H1 (cell line): ENCODE data around the gene MMGT1. TPM values are rescaled to one million over a fixed set of nuclear protein-coding genes. Genes with fewer than 3 reads are reported as not detected.
A peak's percentile ranks its signal among the peaks of the same experiment; 100 is the strongest.

ENCODE experiments used
- CTCF ChIA-PET: fragments of 300-600 bp; sonication (Branson Sonifier 250); formaldehyde crosslinking; loops from one replicate; lab custom pipeline; 2021; ENCODE audit not compliant: partially characterized antibody; lab: Charles Lee
- POLR2A ChIA-PET: fragments of 300-600 bp; sonication (Branson Sonifier 250); formaldehyde crosslinking; loops from one replicate; lab custom pipeline; 2021; ENCODE audit warnings: inconsistent platforms; ENCODE audit not compliant: partially characterized antibody; lab: Charles Lee
- DNase-seq, 2 experiments: peaks; one replicate each; pipeline versions ENCODE4 v3.0.0 to v3.0.0-alpha.2; 2010 to 2022; ENCODE audit warnings: low spot score in 2 of 2, low read depth in 1 of 2, mixed read lengths in 1 of 2
- FAIRE-seq: peaks from 2 replicates; lab custom pipeline; 2011; peaks lifted over from hg19 to GRCh38; lab: Jason Lieb, UNC
- H2AFZ ChIP-seq: 2 replicates; pipeline ENCODE4 v1.8.1; 2012; ENCODE audit warnings: low read length, inconsistent platforms
- H2AK5ac ChIP-seq: 2 replicates; pipeline ENCODE4 v1.6.1; 2013; ENCODE audit warnings: low read depth, low read length
- H2BK120ac ChIP-seq: replicated peaks from 2 replicates; pipeline ENCODE3; 2013; ENCODE audit warnings: low read depth, low read length, inconsistent platforms
- H2BK12ac ChIP-seq: 2 replicates; pipeline ENCODE4 v1.6.1; 2013; ENCODE audit warnings: low read depth, low read length
- H2BK15ac ChIP-seq: 2 replicates; pipeline ENCODE4 v1.6.1; 2013; ENCODE audit warnings: low read length
- H2BK20ac ChIP-seq: 2 replicates; pipeline ENCODE4 v1.6.1; 2013; ENCODE audit warnings: low read length
- H2BK5ac ChIP-seq: 2 replicates; pipeline ENCODE4 v1.6.1; 2013; ENCODE audit warnings: low read depth, low read length
- H3K14ac ChIP-seq: 2 replicates; pipeline ENCODE4 v1.6.1; 2013; ENCODE audit warnings: inconsistent platforms; ENCODE audit not compliant: insufficient read length
- H3K18ac ChIP-seq: 2 replicates; pipeline ENCODE4 v1.6.1; 2013; ENCODE audit warnings: low read length; ENCODE audit errors: extremely low read depth
- H3K23ac ChIP-seq: 2 replicates; pipeline ENCODE4 v1.6.1; 2013; ENCODE audit warnings: inconsistent platforms; ENCODE audit not compliant: insufficient read length
- H3K23me2 ChIP-seq: 2 replicates; pipeline ENCODE4 v1.6.1; 2013; ENCODE audit warnings: low read depth, low read length
- H3K27ac ChIP-seq: 2 replicates; pipeline ENCODE4 v1.6.1; 2011; ENCODE audit warnings: low read depth, low read length, inconsistent platforms
- H3K27me3 ChIP-seq, 4 experiments: replicated peaks in 1 of 4; 1 replicate in 1 of 4; 2 replicates in 3 of 4; pipeline versions ENCODE4 v1.6.1 to v1.8.1; 2011 to 2013; ENCODE audit warnings: low read length in 3 of 4, mild to moderate bottlenecking in 3 of 4, inconsistent platforms in 2 of 4, mixed read lengths in 2 of 4, moderate library complexity in 1 of 4; ENCODE audit not compliant: control insufficient read depth in 3 of 4, insufficient read depth in 3 of 4; ENCODE audit errors: extremely low read depth in 1 of 4
- H3K36me3 ChIP-seq, 4 experiments: 2 replicates each; pipeline versions ENCODE4 v1.6.1 to v1.8.1; 2011 to 2013; ENCODE audit warnings: mild to moderate bottlenecking in 4 of 4, low read length in 3 of 4, moderate library complexity in 2 of 4, control low read depth in 1 of 4, inconsistent platforms in 1 of 4; ENCODE audit not compliant: insufficient read depth in 4 of 4, control insufficient read depth in 2 of 4
- H3K4ac ChIP-seq: replicated peaks from 2 replicates; pipeline ENCODE3; 2013; ENCODE audit warnings: low read length, low read depth, mixed read lengths, inconsistent platforms; ENCODE audit not compliant: insufficient read length
- H3K4me1 ChIP-seq, 4 experiments: replicated peaks in 1 of 4; 1 replicate in 1 of 4; 2 replicates in 3 of 4; pipeline versions ENCODE4 v1.6.1 to v1.8.1; 2011 to 2013; ENCODE audit warnings: low read length in 3 of 4, inconsistent platforms in 2 of 4, mixed read lengths in 1 of 4; ENCODE audit not compliant: insufficient read depth in 4 of 4, control insufficient read depth in 3 of 4
- H3K4me2 ChIP-seq, 2 experiments: 2 replicates each; pipeline versions ENCODE4 v1.6.1 to v1.8.1; 2011 to 2013; ENCODE audit warnings: low read depth in 2 of 2, low read length in 2 of 2, control low read depth in 1 of 2, inconsistent platforms in 1 of 2, mild to moderate bottlenecking in 1 of 2; ENCODE audit not compliant: insufficient read depth in 1 of 2
- H3K4me3 ChIP-seq, 4 experiments: fragments of 200-600, 300-600 bp in 1 of 4; sonication (generic), shearing (Covaris generic), sonication (Bioruptor Twin) in 1 of 4; 2 replicates each; pipeline versions ENCODE4 v1.5.1 to v1.8.1; 2011 to 2016; ENCODE audit warnings: low read length in 4 of 4, low read depth in 3 of 4, control low read depth in 2 of 4, inconsistent platforms in 2 of 4, mild to moderate bottlenecking in 2 of 4, mixed read lengths in 1 of 4, moderate library complexity in 1 of 4; ENCODE audit not compliant: insufficient read depth in 2 of 4; ENCODE audit errors: extremely low read depth in 1 of 4
- H3K56ac ChIP-seq: replicated peaks from 2 replicates; pipeline ENCODE3; 2013; ENCODE audit warnings: low read depth, mild to moderate bottlenecking, mixed read lengths, low read length, inconsistent platforms; ENCODE audit not compliant: insufficient read length
- H3K79me1 ChIP-seq: 2 replicates; pipeline ENCODE4 v1.6.1; 2013; ENCODE audit warnings: low read depth, low read length, control low read depth
- H3K79me2 ChIP-seq, 2 experiments: 2 replicates each; pipeline versions ENCODE4 v1.6.1 to v1.8.1; 2012 to 2013; ENCODE audit warnings: low read length in 2 of 2, mild to moderate bottlenecking in 2 of 2, inconsistent platforms in 1 of 2; ENCODE audit not compliant: insufficient read depth in 2 of 2, control insufficient read depth in 1 of 2
- H3K9ac ChIP-seq, 4 experiments: replicated peaks in 1 of 4; 1 replicate in 1 of 4; 2 replicates in 3 of 4; pipeline versions ENCODE4 v1.6.1 to v1.8.1; 2011 to 2013; ENCODE audit warnings: low read depth in 3 of 4, low read length in 3 of 4, control low read depth in 2 of 4, mild to moderate bottlenecking in 2 of 4, moderate library complexity in 2 of 4, inconsistent platforms in 1 of 4; ENCODE audit errors: extremely low read depth in 1 of 4
- H3K9me3 ChIP-seq, 2 experiments: 2 replicates each; pipeline versions ENCODE4 v1.6.1 to v1.8.1; 2012 to 2013; ENCODE audit warnings: mild to moderate bottlenecking in 2 of 2, moderate library complexity in 2 of 2, control low read depth in 1 of 2, inconsistent platforms in 1 of 2, low read depth in 1 of 2, low read length in 1 of 2, mixed read lengths in 1 of 2; ENCODE audit not compliant: insufficient read depth in 2 of 2
- H4K20me1 ChIP-seq, 2 experiments: replicated peaks in 1 of 2; 2 replicates each; pipeline versions ENCODE3 to v1.8.1; 2011 to 2013; ENCODE audit warnings: inconsistent platforms in 2 of 2, low read length in 2 of 2, mild to moderate bottlenecking in 1 of 2; ENCODE audit not compliant: insufficient read depth in 2 of 2, control insufficient read depth in 1 of 2
- H4K5ac ChIP-seq: 2 replicates; pipeline ENCODE4 v1.6.1; 2013; ENCODE audit warnings: low read length, low read depth, mixed read lengths, inconsistent platforms; ENCODE audit not compliant: insufficient read length
- H4K8ac ChIP-seq: 2 replicates; pipeline ENCODE4 v1.8.0; 2013; ENCODE audit warnings: mild to moderate bottlenecking, moderate library complexity, low read length, inconsistent platforms; ENCODE audit not compliant: insufficient read depth; ENCODE audit errors: extremely low read depth
- H4K91ac ChIP-seq: replicated peaks from 2 replicates; pipeline ENCODE3; 2013; ENCODE audit warnings: low read length, mixed read lengths, inconsistent platforms; ENCODE audit not compliant: insufficient read length
- CTBP2 ChIP-seq: IDR thresholded peaks from 2 replicates; pipeline ENCODE4 v1.7.0; 2011; ENCODE audit warnings: borderline replicate concordance, mild to moderate bottlenecking, moderate library complexity, mixed read lengths, low read length; ENCODE audit not compliant: insufficient read depth, insufficient read length
- FOSL1 ChIP-seq: IDR thresholded peaks from 2 replicates; pipeline ENCODE4 v1.6.1; 2011; ENCODE audit warnings: mild to moderate bottlenecking, low read depth, low read length, moderate library complexity; ENCODE audit not compliant: insufficient read depth
- GTF2F1 ChIP-seq: IDR thresholded peaks from 2 replicates; pipeline ENCODE4 v1.6.1; 2012; ENCODE audit warnings: low read depth, low read length, improper control_type of control experiment, borderline replicate concordance
- KDM1A ChIP-seq: fragments of 200-600, 300-600 bp; sonication (generic); IDR thresholded peaks from 2 replicates; pipeline ENCODE4 v1.7.1; 2016; ENCODE audit warnings: mild to moderate bottlenecking, low read length, borderline replicate concordance
- KDM4A ChIP-seq: IDR thresholded peaks from one replicate; pipeline ENCODE4 v1.7.1; 2012; ENCODE audit warnings: low read depth, mild to moderate bottlenecking, moderate library complexity, low read length, inconsistent platforms; ENCODE audit not compliant: severe bottlenecking
- RAD21 ChIP-seq, 2 experiments: IDR thresholded peaks in 1 of 2; conservative IDR thresholded peaks in 1 of 2; 2 replicates each; pipeline ENCODE4 v1.6.1; 2011; ENCODE audit warnings: low read depth in 2 of 2, low read length in 2 of 2, improper control_type of control experiment in 1 of 2, inconsistent platforms in 1 of 2, mild to moderate bottlenecking in 1 of 2, moderate library complexity in 1 of 2
- SIX5 ChIP-seq: IDR thresholded peaks from 2 replicates; pipeline ENCODE4 v1.6.1; 2011; ENCODE audit warnings: mild to moderate bottlenecking, low read depth, low read length
- TBP ChIP-seq: IDR thresholded peaks from 2 replicates; pipeline ENCODE4 v1.6.1; 2011; ENCODE audit warnings: low read depth, low read length, improper control_type of control experiment
- TCF12 ChIP-seq: IDR thresholded peaks from 2 replicates; pipeline ENCODE4 v1.6.1; 2011; ENCODE audit warnings: low read depth, mild to moderate bottlenecking, low read length
- YY1 ChIP-seq: IDR thresholded peaks from 2 replicates; pipeline ENCODE4 v1.6.1; 2011; ENCODE audit warnings: low read depth, mild to moderate bottlenecking, low read length
- WGBS, 2 experiments: shearing (Covaris generic) in 1 of 2; methylation state at CpG; one replicate each; pipeline versions ENCODE4 v1.1.6 to v1.1.7; 2013 to 2015; ENCODE audit warnings: low lambda C conversion rate in 2 of 2, mixed read lengths in 2 of 2, inconsistent platforms in 1 of 2, low coverage in 1 of 2, missing lambda C conversion rate in 1 of 2; ENCODE audit not compliant: insufficient replicate concordance in 2 of 2, insufficient coverage in 1 of 2, insufficient read length in 1 of 2; ENCODE audit errors: extremely low coverage in 1 of 2, missing lambda C conversion rate in 1 of 2; 5-methylcytosine and 5-hydroxymethylcytosine counted together
- polyA plus RNA-seq, 7 experiments: library from polyadenylated mRNA; depleted of rRNA in 3 of 7; stranded (reverse) in 5 of 7; unstranded in 2 of 7; fragments of >200 nt in 5 of 7; fragments of 200-250 nt in 2 of 7; gene quantifications; 1 replicate in 5 of 7; 2 replicates in 1 of 7; 4 replicates in 1 of 7; pipeline versions ENCODE4 v1.2.1 to v1.2.3, GENCODE V29; 2011 to 2013; ENCODE audit warnings: missing spikeins in 2 of 7, mixed read lengths in 2 of 7
- total RNA-seq: library from RNA; stranded (reverse); fragmentation: NEBNext Ultra II Directional; extraction: Animal tissue kit (Norgen Biotek cat#: 25700); gene quantifications from 2 replicates; pipeline ENCODE4 v1.2.1, GENCODE V29; 2021
- TF ChIP-seq, protein P1 (sequence below): IDR thresholded peaks from 2 replicates; pipeline ENCODE4 v1.6.1; 2012; ENCODE audit warnings: inconsistent platforms

MMGT1 gene
- total and polyA plus RNA-seq, 2 of the 8 experiments (the other 6 are each of a cell fraction or from before 2014, with no cell fraction given), result 10.0 to 20.5 TPM

- POLR2A ChIA-PET, result interaction anchor here (2.6 kb wide), 1 partner anchor 11 kb away, joined by 14 read pairs; the partner anchor contains the start of gene MMGT1
- peak within 1 kb of the TSS; percentile 88 for H2AFZ ChIP-seq
- FAIRE-seq (no peak), DNase-seq (peak in 1 of 2 experiments; percentile 66)
- no peak within 1 kb of the TSS for H3K23ac ChIP-seq
- H4K20me1 ChIP-seq, result no peaks in the 10 kb centered on the region
- peak within 1 kb of the TSS; percentile 64 to 94 (median 82) for H3K4me3 ChIP-seq
- no peak within 1 kb of the TSS for H2BK20ac ChIP-seq
- no peaks in the 10 kb centered on the region for H3K4me1 ChIP-seq
- no peak within 1 kb of the TSS for H2AK5ac ChIP-seq
- no peak within 1 kb of the TSS; the same call in 1 of the 2 replicates for H4K8ac ChIP-seq
- peaks cover 2% of the 10 kb centered on the region; the same call in 1 of the 2 replicates for H3K23me2 ChIP-seq
- no peaks in the 10 kb centered on the region for H3K36me3 ChIP-seq
- 1% methylated on average over 13 of the region's 68 CpGs; no CpG with 5 or more reads in 1 of the 2 experiments for WGBS, 2 experiments
- H3K14ac ChIP-seq, result no peak within 1 kb of the TSS
- no peaks in the 10 kb centered on the region for H3K9me3 ChIP-seq
- H3K4me2 ChIP-seq, result peak within 1 kb of the TSS; percentile 70 to 87
- H4K5ac ChIP-seq, result peak within 1 kb of the TSS; percentile 96
- no peak within 1 kb of the TSS for H2BK15ac ChIP-seq
- H4K91ac ChIP-seq, result no peak within 1 kb of the TSS
- peak within 1 kb of the TSS; percentile 25 for H3K56ac ChIP-seq
- H3K4ac ChIP-seq, result no peak within 1 kb of the TSS
- no peak within 1 kb of the TSS; the same call in 1 of the 2 replicates for H3K18ac ChIP-seq
- peak within 1 kb of the TSS; percentile 36; the same call in 1 of the 2 replicates for H3K27ac ChIP-seq
- H2BK12ac ChIP-seq, result no peak within 1 kb of the TSS
- no peaks in the 10 kb centered on the region; the same call in 1 of the 2 replicates for H3K79me1 ChIP-seq
- peaks cover 0 to 34% of the 10 kb centered on the region in 2 experiments; a peak in 2 of 4 replicates for H3K79me2 ChIP-seq
- no peaks in the 10 kb centered on the region for H3K27me3 ChIP-seq
- H2BK5ac ChIP-seq, result no peak within 1 kb of the TSS
- peak within 1 kb of the TSS; percentile 48 to 81 (median 62); a peak in 5 of 7 replicates for H3K9ac ChIP-seq
- H2BK120ac ChIP-seq, result no peak within 1 kb of the TSS
- CTCF ChIA-PET, result interaction anchor here (1.0 kb wide), 1 partner anchor 15 kb away, joined by 4 read pairs; no protein-coding TSS in a partner anchor
- TF ChIP-seq FOSL1 (no peak), KDM1A (no peak), TCF12 (no peak), YY1 (no peak), KDM4A (peak; percentile 29), SIX5 (no peak), TBP (peak; percentile 38; the same call in 1 of the 2 replicates), RAD21 (IDR thresholded peaks at IDR 0.05 in 1 of 2, conservative IDR thresholded peaks at IDR 0.05 in 1 of 2; ENCODE audit: low read depth in 2 of 2, low read length in 2 of 2) (no peak), GTF2F1 (no peak), CTBP2 (no peak)
- TF ChIP-seq, protein P1, sequence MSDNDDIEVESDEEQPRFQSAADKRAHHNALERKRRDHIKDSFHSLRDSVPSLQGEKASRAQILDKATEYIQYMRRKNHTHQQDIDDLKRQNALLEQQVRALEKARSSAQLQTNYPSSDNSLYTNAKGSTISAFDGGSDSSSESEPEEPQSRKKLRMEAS, result peak; percentile 45; the same call in 1 of the 2 replicates
These were observed 11.6 kb upstream of the MMGT1 start, which contains the start of gene SLC9A6 for GRCh38 chrX:135985157-135985972. Gene SLC9A6 (plus strand): TSS chrX:135985435. CDS start chrX:135985659, 224 bp downstream.
